NT2/D1 (cell line): Measurements from ENCODE around the gene HMGCL.

ENCODE experiments used
- SUZ12 ChIP-seq: IDR thresholded peaks from 2 replicates; pipeline ENCODE4 v1.6.1; 2011; ENCODE audit not compliant: insufficient read length, insufficient read depth; ENCODE audit errors: extremely low read depth
- YY1 ChIP-seq: IDR thresholded peaks from 2 replicates; pipeline ENCODE4 v1.6.1; 2011; ENCODE audit not compliant: insufficient read length, insufficient read depth
- ZNF274 ChIP-seq: IDR thresholded peaks from 2 replicates; pipeline ENCODE4 v1.6.1; 2011; ENCODE audit warnings: mild to moderate bottlenecking, low read depth, low read length

DNA sequence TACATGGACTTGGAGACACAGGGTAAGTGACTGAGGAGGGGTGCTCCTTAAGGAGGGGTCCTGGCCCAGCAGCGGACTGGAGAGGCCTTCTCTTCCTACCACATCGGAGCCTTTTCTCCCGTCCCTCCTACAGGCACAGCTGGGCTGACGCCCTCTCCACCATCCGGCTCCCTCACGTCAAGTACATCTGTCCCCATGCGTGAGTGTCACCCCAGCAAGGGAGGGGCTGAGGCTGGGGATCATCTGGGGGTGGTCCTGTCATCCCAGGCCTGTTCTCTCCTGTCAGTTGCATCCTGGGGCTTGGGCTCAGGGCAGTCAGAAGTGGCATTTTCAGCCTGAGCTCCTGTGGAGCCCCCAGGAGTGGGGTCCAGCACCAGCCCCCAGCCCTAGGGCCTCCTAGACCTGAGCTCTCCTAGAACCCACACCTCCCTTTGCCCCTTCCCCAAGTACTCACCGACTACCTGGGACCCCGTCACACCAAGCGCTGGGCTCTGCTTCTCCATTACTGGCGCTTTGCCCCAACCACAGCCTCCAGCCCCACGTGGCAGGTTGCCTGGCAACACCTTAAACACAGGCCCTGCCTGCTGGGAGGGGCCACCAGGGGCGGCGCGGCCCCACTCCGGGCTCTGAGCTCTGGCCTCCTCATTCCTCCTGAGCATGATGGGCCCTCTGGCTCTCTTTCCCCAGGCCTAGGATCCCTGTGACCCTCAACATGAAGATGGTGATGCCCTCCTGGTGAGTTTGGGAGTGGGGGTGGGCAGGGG lies 32.0 kb downstream of the HMGCL start:
- no peak for TF ChIP-seq YY1
- TF ChIP-seq SUZ12, result no peak
- no peak for TF ChIP-seq ZNF274
